Thoracic aorta endothelial cell (primary cell): ENCODE results near the gene PDGFB. TPM values are rescaled to one million over a fixed set of nuclear protein-coding genes. Genes with fewer than 3 reads are reported as not detected.

Experiments
- total RNA-seq: library from RNA; depleted of rRNA; stranded (reverse); fragments of >200 nt; gene quantifications from 2 replicates; pipeline ENCODE4 v1.2.3, GENCODE V29; 2012

The PDGFB gene
- total RNA-seq, result 69.5 and 71.6 TPM in 2 replicates

DNA sequence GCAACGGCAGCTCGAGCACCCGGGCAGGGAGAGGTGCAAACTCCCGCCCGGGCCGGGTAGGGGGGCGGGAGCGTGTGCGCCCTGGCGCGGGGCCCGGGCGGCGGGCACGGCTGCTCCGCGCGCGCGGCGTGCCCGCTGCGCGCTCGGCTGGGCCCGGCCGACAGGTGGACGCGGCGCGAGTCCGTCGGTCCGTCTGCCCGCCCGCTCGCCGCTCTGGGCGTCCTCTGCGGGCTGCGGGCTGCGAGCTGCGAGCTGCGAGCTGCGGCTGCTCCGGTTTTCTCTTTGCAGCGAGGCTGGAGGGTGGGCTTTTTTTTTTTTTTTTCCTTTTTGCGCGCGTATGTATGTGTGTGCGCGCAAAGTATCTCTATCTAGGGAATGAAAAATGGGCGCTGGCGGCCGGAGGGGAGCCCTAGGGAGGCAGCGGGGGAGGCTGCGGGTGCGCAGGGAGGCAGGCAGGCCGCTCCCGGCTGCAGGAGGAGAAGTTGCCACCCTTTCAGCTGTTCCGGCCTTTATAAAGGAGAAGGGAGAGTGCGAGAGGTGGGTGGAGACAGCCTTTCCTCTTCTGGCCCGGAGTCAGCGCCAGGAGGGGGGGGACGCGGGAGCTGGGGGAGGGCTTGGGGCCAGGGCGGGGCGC lies at the start of gene PDGFB:
TSS of gene PDGFB (minus strand) at position 487 of the 634 bp plus-strand sequence. CDS start 1,019 bp downstream, outside the sequence.

Other genes starting within 250 kb of the PDGFB start
- gene APOBEC3C, start 230.7 kb downstream of the PDGFB start, total RNA-seq, result 5.7 and 16.5 TPM in 2 replicates
- gene APOBEC3D, start 223.9 kb downstream of the PDGFB start, total RNA-seq, result 1.2 and 1.3 TPM in 2 replicates
- 1.7 and 4.0 TPM in 2 replicates for gene APOBEC3F, start 204.1 kb downstream of the PDGFB start, total RNA-seq
- gene APOBEC3G, start 167.7 kb downstream of the PDGFB start, total RNA-seq, result 3.9 and 6.1 TPM in 2 replicates
- gene APOBEC3H, start 147.7 kb downstream of the PDGFB start, total RNA-seq, result 0.40 and 0.79 TPM in 2 replicates
- 4.1 and 4.9 TPM in 2 replicates for gene CBX7, start 92.3 kb downstream of the PDGFB start, total RNA-seq
- 2,415 and 2,760 TPM in 2 replicates for gene RPL3, start 74.6 kb upstream of the PDGFB start, total RNA-seq
- gene SYNGR1, start 105.0 kb upstream of the PDGFB start, total RNA-seq, result 1.7 and 2.8 TPM in 2 replicates
- gene TAB1, start 154.8 kb upstream of the PDGFB start, total RNA-seq, result 11.6 and 14.8 TPM in 2 replicates
- not detected in 2 replicates for gene MGAT3, start 212.0 kb upstream of the PDGFB start, total RNA-seq